GM19193 (cell line): ENCODE results near the gene TMEM175.

ENCODE experiments used
- POLR2A ChIP-seq: IDR thresholded peaks from 4 replicates; pipeline ENCODE4 v1.6.1; 2011; ENCODE audit not compliant: insufficient read depth, insufficient read length; ENCODE audit errors: extremely low read depth

TMEM175 gene

DNA sequence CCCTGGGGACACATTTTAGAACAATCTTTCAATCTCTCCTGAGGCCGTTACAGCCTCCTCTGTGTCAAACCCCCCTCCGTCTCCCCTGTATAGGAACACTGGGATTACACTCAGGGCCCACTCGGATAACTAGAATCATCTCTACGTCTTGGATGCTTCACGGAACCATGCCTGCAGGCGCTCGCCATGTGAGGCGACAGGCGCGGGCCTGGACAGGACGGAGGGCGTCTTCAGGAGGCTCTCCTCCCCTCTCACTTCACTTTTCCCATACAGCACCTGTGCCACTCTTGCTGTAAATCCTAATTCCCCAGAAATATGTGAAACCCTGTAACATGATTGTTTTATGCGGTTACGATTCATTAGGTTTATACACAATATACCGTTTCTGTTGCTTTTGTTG lies 50.6 kb downstream of the TMEM175 start:
- no peak for TF ChIP-seq POLR2A

- TF ChIP-seq POLR2A, result no peak
These were observed 52.2 kb downstream of the TMEM175 start for GRCh38 chr4:984336-985054.

DNA sequence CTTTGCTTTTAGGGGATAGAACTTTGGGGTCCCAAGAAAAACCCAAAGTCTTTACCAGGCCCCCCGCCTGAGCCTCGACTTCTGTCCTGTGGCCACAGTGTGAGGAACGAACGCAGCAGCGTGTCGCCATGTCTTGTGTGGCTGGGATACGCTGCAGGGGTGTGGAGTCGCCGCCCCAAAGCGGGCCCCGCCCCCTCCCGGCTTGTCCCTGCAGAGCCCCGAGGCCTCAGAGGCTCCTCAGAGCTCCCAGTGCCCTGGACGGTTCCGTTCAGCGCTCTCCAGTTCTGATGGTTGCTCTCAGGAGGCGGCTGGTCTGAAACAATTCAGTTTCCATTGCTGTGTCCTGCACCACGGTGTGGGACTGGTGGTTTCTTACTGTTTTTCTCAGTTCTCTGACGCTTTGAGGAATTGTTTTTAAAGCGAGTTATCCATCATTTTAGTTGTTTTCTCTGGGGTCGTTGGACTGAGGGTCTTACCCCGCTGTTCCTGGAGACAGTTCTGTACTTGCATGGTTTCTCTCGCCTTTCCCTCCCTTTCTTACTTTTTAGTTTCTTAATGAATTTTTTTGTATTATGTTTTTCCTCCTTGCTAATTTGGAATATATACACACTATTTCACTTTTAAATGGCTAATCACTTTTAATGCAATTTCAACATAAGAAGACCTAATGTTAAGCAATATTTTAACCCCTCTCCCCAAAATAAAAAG lies 53.0 kb downstream of the TMEM175 start:
- no peak for TF ChIP-seq POLR2A

DNA sequence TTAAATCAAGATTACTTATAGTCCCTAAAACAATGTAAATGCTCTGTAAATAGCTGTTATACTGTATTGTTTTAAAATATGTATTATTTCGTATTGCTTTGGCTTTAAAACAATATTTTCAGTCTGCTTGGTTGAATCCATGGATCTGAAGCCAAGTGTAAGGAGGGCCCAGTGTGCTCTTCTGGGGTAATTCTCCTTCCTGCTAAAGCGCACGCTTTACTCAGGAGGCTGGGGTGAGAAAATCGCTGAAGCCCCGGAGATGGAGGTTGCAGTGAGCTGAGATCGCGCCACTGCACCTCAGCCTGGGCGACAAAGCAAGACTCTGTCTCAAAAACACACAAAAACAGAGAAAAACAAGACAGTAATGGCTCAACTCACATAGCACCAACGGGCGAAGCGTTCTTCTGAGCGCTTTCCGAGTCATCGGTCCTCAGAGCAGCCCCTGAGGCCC lies 54.2 kb downstream of the TMEM175 start:
- TF ChIP-seq POLR2A, result no peak

GRCh38 chr4:986879-987623 lies 54.8 kb downstream of the TMEM175 start, which contains the start of gene IDUA:
Gene IDUA, plus strand, starts transcription at chr4:987044. Its CDS starts 41 bp downstream, at chr4:987085.
- peak; percentile 37 for TF ChIP-seq POLR2A

- TF ChIP-seq POLR2A, result no peak
These were observed 55.6 kb downstream of the TMEM175 start for GRCh38 chr4:987624-988513.

GRCh38 chr4:988726-989721 lies 56.8 kb downstream of the TMEM175 start:
- TF ChIP-seq POLR2A, result no peak

DNA sequence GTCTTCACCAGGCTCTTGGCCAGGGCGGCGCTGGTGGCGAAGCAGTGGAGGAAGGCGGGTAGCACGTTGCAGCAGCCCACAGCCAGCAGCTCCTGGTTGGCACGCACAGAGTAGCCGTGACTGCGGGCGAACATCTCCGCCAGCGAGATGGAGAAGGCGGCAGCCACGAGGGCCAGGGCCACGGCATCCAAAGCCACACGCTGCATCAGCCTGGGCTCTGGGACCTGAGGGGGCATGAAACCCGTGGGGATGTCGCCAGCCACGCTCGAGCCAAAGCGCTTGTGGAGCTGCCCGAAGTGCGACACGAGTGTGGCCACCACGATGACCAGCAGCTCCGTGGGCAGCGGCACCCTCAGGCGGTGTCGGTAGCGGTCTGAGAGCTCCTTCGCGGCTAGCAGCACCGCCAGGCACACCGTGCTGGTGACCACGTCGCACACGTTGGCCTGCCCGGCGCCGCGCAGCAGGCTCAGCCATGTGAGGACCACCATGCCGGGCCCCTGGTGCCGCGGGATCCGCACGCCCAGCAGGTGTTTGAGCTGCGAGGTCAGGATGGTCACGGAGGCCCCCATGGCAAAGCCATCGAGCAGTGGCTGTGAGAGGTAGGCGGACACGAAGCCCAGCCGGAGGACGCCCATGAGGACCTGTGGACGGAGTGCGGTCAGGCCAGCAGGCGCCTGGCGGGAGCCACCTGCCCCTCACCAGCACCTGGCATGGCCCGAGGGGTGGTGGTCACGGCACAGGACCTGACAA lies 57.6 kb downstream of the TMEM175 start:
- no peak for TF ChIP-seq POLR2A

GRCh38 chr4:990746-991367 lies 58.6 kb downstream of the TMEM175 start:
- no peak for TF ChIP-seq POLR2A

GRCh38 chr4:991451-992296 lies 59.4 kb downstream of the TMEM175 start:
- no peak for TF ChIP-seq POLR2A

DNA sequence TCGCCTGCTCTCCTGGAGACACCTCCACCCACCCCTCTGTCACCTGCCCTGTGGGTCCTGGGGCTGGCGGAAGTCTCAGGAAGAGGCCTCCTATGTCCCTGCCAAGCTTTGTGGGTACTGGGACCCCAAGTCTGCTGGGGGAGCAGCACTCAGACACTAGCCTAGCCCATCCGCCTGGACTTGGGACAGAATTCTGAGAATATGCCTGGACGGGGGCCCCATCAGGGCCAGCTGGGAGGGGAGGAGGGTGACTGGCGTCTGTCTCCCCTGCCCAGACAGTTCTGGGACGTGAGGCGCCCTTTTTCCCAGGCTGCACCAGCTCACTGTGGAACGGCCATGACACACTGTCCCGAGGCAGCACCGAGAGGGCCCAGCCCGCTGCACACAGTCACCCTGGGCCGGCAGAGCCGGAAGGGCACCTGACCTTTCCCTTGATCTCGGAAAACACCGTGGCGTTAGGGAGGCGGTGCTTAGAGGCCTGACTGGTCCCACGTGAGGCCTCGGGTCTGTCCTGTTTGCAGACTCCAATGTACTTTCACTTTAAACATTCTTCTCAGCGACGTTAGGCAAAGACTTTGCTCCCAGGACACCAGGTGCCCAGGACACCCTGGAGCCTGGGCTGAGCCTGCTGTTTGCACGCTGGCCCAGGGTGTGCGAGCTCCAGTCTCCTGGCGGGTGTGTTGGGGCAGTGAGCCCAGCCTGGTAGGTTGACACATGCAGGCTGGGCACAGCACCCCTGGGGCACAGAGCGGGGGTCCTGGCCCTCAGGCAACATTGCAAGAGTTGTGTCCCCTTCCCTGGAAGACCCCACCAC lies 60.2 kb downstream of the TMEM175 start:
- no peak for TF ChIP-seq POLR2A
